HepG2 (cell line): Measurements from ENCODE around the gene YPEL4. TPM values are rescaled to one million over a fixed set of nuclear protein-coding genes. Genes with fewer than 3 reads are reported as not detected.

Experiments used
- ATAC-seq: fragments of 200-7000 bp; cut with Tn5 transposase; 3 replicates; pipeline ENCODE4 v1.9.1; 2020; ENCODE audit warnings: mild to moderate bottlenecking, moderate library complexity
- BruUV-seq: library from RNA; stranded (reverse); fragments of 400-500 nt; replicated peaks from 2 replicates; lab custom pipeline; 2021; lab: Mats Ljungman, UMichigan
- CTCF ChIA-PET: fragments of 300-600 bp; formaldehyde crosslinking; extraction: SDS; loops from one replicate; lab custom pipeline; 2021; ENCODE audit warnings: low total read pairs, inconsistent platforms, low intra/inter-chr PET ratio; lab: Yijun Ruan, JAX
- POLR2A ChIA-PET: fragments of 350-600 bp; sonication (Branson Sonifier 250); formaldehyde crosslinking; loops from one replicate; lab custom pipeline; 2020; ENCODE audit warnings: antibody characterized with exemption, inconsistent platforms; lab: Yijun Ruan, JAX
- DNase-seq: peaks from one replicate; pipeline ENCODE4 v3.0.0-alpha.2; 2015; ENCODE audit warnings: low spot score
- FAIRE-seq: peaks from 3 replicates; lab custom pipeline; 2011; peaks lifted over from hg19 to GRCh38; lab: Jason Lieb, UNC
- H2AFZ ChIP-seq: one replicate; pipeline ENCODE4 v1.6.1; 2011; ENCODE audit warnings: low read length, inconsistent platforms
- H3K27ac ChIP-seq: fragments of 300-600 bp; 3 replicates; pipeline ENCODE4 v1.8.0; 2011; ENCODE audit warnings: mixed run types, mild to moderate bottlenecking, mixed read lengths, low read length, inconsistent platforms; ENCODE audit not compliant: insufficient read depth; ENCODE audit errors: extremely low read length
- H3K27me3 ChIP-seq, 2 experiments: fragments of 200-600 bp in 1 of 2; 2 replicates in 1 of 2; 3 replicates in 1 of 2; pipeline versions ENCODE4 v1.6.0 to v1.8.0; 2011; ENCODE audit warnings: low read length in 2 of 2, mild to moderate bottlenecking in 2 of 2, moderate library complexity in 2 of 2, inconsistent platforms in 1 of 2; ENCODE audit not compliant: insufficient read depth in 2 of 2, control insufficient read depth in 1 of 2
- H3K36me3 ChIP-seq, 2 experiments: fragments of 200-600 bp in 1 of 2; replicated peaks in 1 of 2; 2 replicates in 1 of 2; 3 replicates in 1 of 2; pipeline versions ENCODE4 v1.5.1 to v1.8.0; 2011; ENCODE audit warnings: low read length in 2 of 2, inconsistent platforms in 1 of 2; ENCODE audit not compliant: insufficient read depth in 2 of 2, control insufficient read depth in 1 of 2
- H3K4me1 ChIP-seq: 2 replicates; pipeline ENCODE4 v1.5.1; 2012; ENCODE audit warnings: low read length, inconsistent platforms; ENCODE audit not compliant: insufficient read depth
- H3K4me2 ChIP-seq: 2 replicates; pipeline ENCODE4 v1.6.0; 2011; ENCODE audit warnings: low read depth, low read length, inconsistent platforms
- H3K4me3 ChIP-seq, 3 experiments: fragments of 200-600 bp in 1 of 3; sonication (generic), shearing (Covaris generic) in 1 of 3; replicated peaks in 1 of 3; 2 replicates each; pipeline ENCODE4 v1.5.1; 2011 to 2016; ENCODE audit warnings: low read length in 3 of 3, inconsistent platforms in 2 of 3, low read depth in 2 of 3, mild to moderate bottlenecking in 2 of 3, control low read depth in 1 of 3, mixed read lengths in 1 of 3; ENCODE audit not compliant: insufficient read depth in 1 of 3
- H3K79me2 ChIP-seq: one replicate; pipeline ENCODE4 v1.6.1; 2011; ENCODE audit warnings: low read length, inconsistent platforms; ENCODE audit not compliant: insufficient read depth
- H3K9ac ChIP-seq: 2 replicates; pipeline ENCODE4 v1.6.0; 2011; ENCODE audit warnings: mild to moderate bottlenecking, low read depth, low read length, inconsistent platforms; ENCODE audit not compliant: insufficient read depth
- H3K9me3 ChIP-seq: 2 replicates; pipeline ENCODE4 v1.5.1; 2012; ENCODE audit warnings: mild to moderate bottlenecking, low read length
- H4K20me1 ChIP-seq: 2 replicates; pipeline ENCODE4 v1.6.0; 2011; ENCODE audit warnings: inconsistent platforms, mild to moderate bottlenecking, low read length, moderate library complexity; ENCODE audit not compliant: insufficient read depth
- CEBPG ChIP-seq: IDR thresholded peaks from 2 replicates; pipeline ENCODE4 v1.6.1; 2016
- EEA1 ChIP-seq: sonication (generic); formaldehyde crosslinking; IDR thresholded peaks from 2 replicates; pipeline ENCODE4 v1.5.1; 2020; ENCODE audit warnings: mild to moderate bottlenecking, missing genetic modification reagents, borderline replicate concordance
- HIVEP1 ChIP-seq: sonication (generic); formaldehyde crosslinking; IDR thresholded peaks from 2 replicates; pipeline ENCODE4 v1.4.0; 2020; ENCODE audit warnings: mild to moderate bottlenecking, missing genetic modification reagents
- MAFG ChIP-seq: sonication (generic); formaldehyde crosslinking; IDR thresholded peaks from 2 replicates; pipeline ENCODE4 v1.5.1; 2020; ENCODE audit warnings: mild to moderate bottlenecking, missing genetic modification reagents
- MTF1 ChIP-seq: sonication (generic); formaldehyde crosslinking; IDR thresholded peaks from 2 replicates; pipeline ENCODE4 v1.5.0; 2020; ENCODE audit warnings: missing genetic modification reagents
- NPAS2 ChIP-seq: sonication (generic); formaldehyde crosslinking; IDR thresholded peaks from 2 replicates; pipeline ENCODE4 v1.8.0; 2022; ENCODE audit warnings: mild to moderate bottlenecking, missing genetic modification reagents, borderline replicate concordance
- PRDM15 ChIP-seq: sonication (generic); formaldehyde crosslinking; IDR thresholded peaks from 2 replicates; pipeline ENCODE4 v1.4.0; 2020; ENCODE audit warnings: missing genetic modification reagents
- ZNF280D ChIP-seq: sonication (generic); formaldehyde crosslinking; IDR thresholded peaks from 2 replicates; pipeline ENCODE4 v1.5.1; 2020; ENCODE audit warnings: mild to moderate bottlenecking, missing genetic modification reagents
- ZNF441 ChIP-seq: sonication (generic); formaldehyde crosslinking; IDR thresholded peaks from 2 replicates; pipeline ENCODE4 v1.7.0; 2021; ENCODE audit warnings: missing genetic modification reagents, borderline replicate concordance
- ZNF572 ChIP-seq: sonication (generic); formaldehyde crosslinking; IDR thresholded peaks from 2 replicates; pipeline ENCODE4 v1.5.1; 2020; ENCODE audit warnings: mild to moderate bottlenecking, missing genetic modification reagents
- ZNF720 ChIP-seq: sonication (generic); formaldehyde crosslinking; IDR thresholded peaks from 2 replicates; pipeline ENCODE4 v1.4.0; 2020; ENCODE audit warnings: missing genetic modification reagents
- ZNF75D ChIP-seq: sonication (generic); formaldehyde crosslinking; IDR thresholded peaks from 2 replicates; pipeline ENCODE4 v1.8.1; 2023; ENCODE audit warnings: missing genetic modification reagents, mild to moderate bottlenecking, borderline replicate concordance
- WGBS: methylation state at CpG from one replicate; pipeline ENCODE4 v1.1.6; 2017; ENCODE audit warnings: low lambda C conversion rate; 5-methylcytosine and 5-hydroxymethylcytosine counted together
- in situ Hi-C: cut with HindIII; loops from 2 replicates; pipeline ENCODE4 v1.10.0; 2017; ENCODE audit warnings: low pct_unique_long_range_greater_than_20kb; ENCODE audit not compliant: extremely low pct_ligation_motif_present
- intact Hi-C: fragments of 100-400 bp; cut with micrococcal nuclease; formaldehyde crosslinking; loops from one replicate; pipeline ENCODE4 v1.10.0; 2022; ENCODE audit not compliant: unreplicated experiment
- polyA plus RNA-seq, 8 experiments: library from polyadenylated mRNA; depleted of rRNA in 3 of 8; stranded (reverse) in 7 of 8; unstranded in 1 of 8; fragments of >200 nt; fragmentation: Illumina TruSeq in 4 of 8; extraction: Trizol in 4 of 8; gene quantifications; 2 replicates each; pipeline versions ENCODE4 v1.2.1 to v1.2.3, GENCODE V29; 2011 to 2016; ENCODE audit warnings: low read depth in 4 of 8, missing spikeins in 1 of 8, mixed read lengths in 1 of 8; ENCODE audit not compliant: insufficient read depth in 1 of 8
- total RNA-seq, 5 experiments: library from RNA; depleted of rRNA; stranded (reverse); fragments of >200 nt; fragmentation: Illumina TruSeq; extraction: Trizol; gene quantifications; 2 replicates each; pipeline ENCODE4 v1.2.3, GENCODE V29; 2016; ENCODE audit warnings: low read depth in 1 of 5

Gene YPEL4
- total and polyA plus RNA-seq, 2 of the 13 experiments (the other 11 are each of a cell fraction or from before 2014, with no cell fraction given), result 0.04 TPM; not detected in 1

- BruUV-seq, result no TSS peak
- intact Hi-C loops (no loop called here), in situ Hi-C loops (no loop called here)
- WGBS, result 28% methylated on average over 2 of the region's 2 CpGs
- no peaks in the 10 kb centered on the region for H4K20me1 ChIP-seq
- H2AFZ ChIP-seq, result no peak overlapping the region
- H3K27me3 ChIP-seq, result no peaks in the 10 kb centered on the region
- no peak for ATAC-seq
- H3K36me3 ChIP-seq, result no peaks in the 10 kb centered on the region
- H3K79me2 ChIP-seq, result no peaks in the 10 kb centered on the region
- no peak overlapping the region for H3K4me3 ChIP-seq
- no peak for TF ChIP-seq CEBPG (CRISPR knock-in tag)
- no peak for TF ChIP-seq MAFG (CRISPR knock-in tag)
- no peak for TF ChIP-seq MTF1 (CRISPR knock-in tag)
- TF ChIP-seq EEA1 (CRISPR knock-in tag), result no peak
- H3K4me1 ChIP-seq, result no peaks in the 10 kb centered on the region
- no peak for DNase-seq
- CTCF ChIA-PET, result no interaction called here
- POLR2A ChIA-PET, result interaction anchor here (1.5 kb wide), 1 partner anchor 21 kb away, joined by 3 read pairs; the partner anchor contains the start of gene SERPING1
- no peak overlapping the region for H3K9ac ChIP-seq
- no peak overlapping the region for H3K27ac ChIP-seq
- FAIRE-seq, result no peak
- no peak overlapping the region for H3K4me2 ChIP-seq
- H3K9me3 ChIP-seq, result peaks cover 20% of the 10 kb centered on the region
Measured at GRCh38 chr11:57618438-57618837, 31.3 kb downstream of the YPEL4 start.

- no peaks in the 10 kb centered on the region for H3K79me2 ChIP-seq
- H3K36me3 ChIP-seq, result no peaks in the 10 kb centered on the region
- H3K9me3 ChIP-seq, result peaks cover 20% of the 10 kb centered on the region
- FAIRE-seq (no peak), DNase-seq (no peak), ATAC-seq (no peak; the same call in 2 of the 3 replicates)
- no TSS peak for BruUV-seq
- H4K20me1 ChIP-seq, result no peaks in the 10 kb centered on the region
- 0% methylated on average over 3 of the region's 3 CpGs for WGBS
- H2AFZ ChIP-seq, result no peak overlapping the region
- in situ Hi-C loops (no loop called here), intact Hi-C loops (no loop called here)
- H3K27ac ChIP-seq, result no peak overlapping the region
- H3K4me1 ChIP-seq, result no peaks in the 10 kb centered on the region
- no peak overlapping the region for H3K4me2 ChIP-seq
- CTCF ChIA-PET, result no interaction called here
- H3K27me3 ChIP-seq, result no peaks in the 10 kb centered on the region
- POLR2A ChIA-PET, result no interaction called here
- no peak overlapping the region for H3K9ac ChIP-seq
- no peak overlapping the region for H3K4me3 ChIP-seq
- TF ChIP-seq ZNF720 (CRISPR knock-in tag) (no peak), ZNF75D (CRISPR knock-in tag) (no peak), HIVEP1 (CRISPR knock-in tag) (no peak), ZNF280D (CRISPR knock-in tag) (no peak), ZNF572 (CRISPR knock-in tag) (no peak), NPAS2 (CRISPR knock-in tag) (no peak), PRDM15 (CRISPR knock-in tag) (no peak), ZNF441 (CRISPR knock-in tag) (no peak)
Measured at GRCh38 chr11:57616595-57616994, 33.1 kb downstream of the YPEL4 start.
